SK-N-SH (cell line): ENCODE measurements around the gene MORC2. TPM values are rescaled to one million over a fixed set of nuclear protein-coding genes. Genes with fewer than 3 reads are reported as not detected.

ENCODE experiments used
- CTCF ChIA-PET: fragments of 300-600, 350-600 bp; formaldehyde crosslinking; extraction: SDS; loops from one replicate; lab custom pipeline; 2021; lab: Yijun Ruan, JAX
- POLR2A ChIA-PET: fragments of 350-600 bp; sonication (Branson Sonifier 250); formaldehyde crosslinking; extraction: SDS; loops from one replicate; lab custom pipeline; 2020; ENCODE audit warnings: antibody characterized with exemption, inconsistent platforms; lab: Yijun Ruan, JAX
- DNase-seq: peaks from one replicate; pipeline ENCODE4 v3.0.0; 2012
- H2AFZ ChIP-seq: fragments of 200-600 bp; sonication (generic); 2 replicates; pipeline ENCODE4 v1.8.1; 2016; ENCODE audit warnings: antibody characterized with exemption, mild to moderate bottlenecking, low read depth
- H3F3A ChIP-seq: fragments of 200-600 bp; sonication (generic); replicated peaks from 2 replicates; pipeline ENCODE3; 2016; ENCODE audit warnings: antibody characterized with exemption, mild to moderate bottlenecking; ENCODE audit not compliant: insufficient read depth
- H3K27ac ChIP-seq, 2 experiments: fragments of 200-500 bp in 1 of 2; fragments of 200-600 bp in 1 of 2; sonication (Bioruptor generic) in 1 of 2; sonication (generic), shearing (Covaris generic) in 1 of 2; 2 replicates each; pipeline versions ENCODE4 v1.5.1 to v1.6.1; 2014 to 2016; ENCODE audit warnings: low read depth in 2 of 2, inconsistent platforms in 1 of 2, low read length in 1 of 2, mild to moderate bottlenecking in 1 of 2, mixed read lengths in 1 of 2
- H3K27me3 ChIP-seq: fragments of 200-600 bp; sonication (generic), shearing (Covaris generic); 2 replicates; pipeline ENCODE4 v1.6.1; 2016; ENCODE audit warnings: mixed run types; ENCODE audit not compliant: insufficient read depth
- H3K36me3 ChIP-seq, 2 experiments: fragments of 200-500 bp in 1 of 2; fragments of 200-600 bp in 1 of 2; sonication (Bioruptor generic) in 1 of 2; sonication (generic) in 1 of 2; replicated peaks in 1 of 2; 2 replicates each; pipeline versions ENCODE3 to v1.5.1; 2014 to 2016; ENCODE audit warnings: low read length in 1 of 2, mild to moderate bottlenecking in 1 of 2; ENCODE audit not compliant: insufficient read depth in 2 of 2, control insufficient read depth in 1 of 2
- H3K4me1 ChIP-seq, 2 experiments: fragments of 200-500 bp in 1 of 2; fragments of 200-600 bp in 1 of 2; sonication (Bioruptor generic) in 1 of 2; sonication (generic), shearing (Covaris generic) in 1 of 2; 2 replicates each; pipeline versions ENCODE4 v1.5.1 to v1.6.1; 2014 to 2016; ENCODE audit warnings: low read depth in 1 of 2, low read length in 1 of 2, mixed run types in 1 of 2; ENCODE audit not compliant: insufficient read depth in 2 of 2, control insufficient read depth in 1 of 2
- H3K4me2 ChIP-seq: fragments of 200-600 bp; sonication (generic), shearing (Covaris generic); 2 replicates; pipeline ENCODE4 v1.6.1; 2017; ENCODE audit warnings: mixed run types
- H3K4me3 ChIP-seq, 2 experiments: fragments of 200-500 bp in 1 of 2; fragments of 200-600 bp in 1 of 2; sonication (Bioruptor generic) in 1 of 2; sonication (generic), shearing (Covaris generic) in 1 of 2; 2 replicates each; pipeline versions ENCODE4 v1.5.1 to v1.8.1; 2014 to 2016; ENCODE audit warnings: low read depth in 2 of 2, inconsistent platforms in 1 of 2, low read length in 1 of 2, mild to moderate bottlenecking in 1 of 2, mixed read lengths in 1 of 2, moderate library complexity in 1 of 2
- H3K79me2 ChIP-seq: fragments of 200-600 bp; sonication (generic); 2 replicates; pipeline ENCODE4 v1.8.1; 2017; ENCODE audit warnings: mild to moderate bottlenecking; ENCODE audit not compliant: insufficient read depth
- H3K9ac ChIP-seq: fragments of 200-600 bp; sonication (generic); 2 replicates; pipeline ENCODE4 v1.6.1; 2017; ENCODE audit warnings: mixed run types
- H3K9me2 ChIP-seq: fragments of 200-600 bp; sonication (generic); 2 replicates; pipeline ENCODE4 v1.6.1; 2017; ENCODE audit warnings: mixed run types
- H3K9me3 ChIP-seq: fragments of 200-600 bp; sonication (generic); 2 replicates; pipeline ENCODE4 v1.6.1; 2017; ENCODE audit warnings: mixed run types, mild to moderate bottlenecking, moderate library complexity
- H4K20me1 ChIP-seq: fragments of 200-600 bp; sonication (generic); 2 replicates; pipeline ENCODE4 v1.6.1; 2017; ENCODE audit warnings: mild to moderate bottlenecking, mixed run types; ENCODE audit not compliant: insufficient read depth
- CHD2 ChIP-seq: fragments of 150-350 bp; IDR thresholded peaks from 2 replicates; pipeline ENCODE4 v1.6.1; 2018; ENCODE audit warnings: low read length; ENCODE audit not compliant: partially characterized antibody
- FOXJ3 ChIP-seq: sonication (generic); formaldehyde crosslinking; IDR thresholded peaks from 2 replicates; pipeline ENCODE4 v1.5.1; 2020; ENCODE audit warnings: mild to moderate bottlenecking, missing genetic modification reagents
- FOXM1 ChIP-seq: IDR thresholded peaks from 2 replicates; pipeline ENCODE4 v1.4.0; 2012; ENCODE audit warnings: low read depth, mild to moderate bottlenecking
- GABPA ChIP-seq: IDR thresholded peaks from 2 replicates; pipeline ENCODE4 v1.4.0; 2012; ENCODE audit warnings: low read depth, mild to moderate bottlenecking
- IRF3 ChIP-seq: fragments of 150-350 bp; IDR thresholded peaks from 2 replicates; pipeline ENCODE4 v1.6.1; 2016; ENCODE audit warnings: mild to moderate bottlenecking, low read depth, low read length
- MAX ChIP-seq: IDR thresholded peaks from 2 replicates; pipeline ENCODE4 v1.4.0; 2012; ENCODE audit warnings: low read depth
- MEF2A ChIP-seq: IDR thresholded peaks from 2 replicates; pipeline ENCODE4 v1.4.0; 2012; ENCODE audit warnings: low read depth, borderline replicate concordance
- NFIC ChIP-seq: IDR thresholded peaks from 2 replicates; pipeline ENCODE4 v1.4.0; 2012; ENCODE audit warnings: borderline replicate concordance
- PBX3 ChIP-seq: IDR thresholded peaks from 2 replicates; pipeline ENCODE4; 2012
- POLR2AphosphoS5 ChIP-seq: IDR thresholded peaks from 2 replicates; pipeline ENCODE4 v1.6.1; 2012; ENCODE audit warnings: low read depth, low read length
- RXRA ChIP-seq: IDR thresholded peaks from 2 replicates; pipeline ENCODE4 v1.4.0; 2012; ENCODE audit warnings: low read depth, mild to moderate bottlenecking, borderline replicate concordance
- TAF1 ChIP-seq: IDR thresholded peaks from 2 replicates; pipeline ENCODE4 v1.6.1; 2012; ENCODE audit warnings: low read depth, mild to moderate bottlenecking, low read length, moderate library complexity, borderline replicate concordance
- TCF12 ChIP-seq: IDR thresholded peaks from 2 replicates; pipeline ENCODE4 v1.4.0; 2012
- USF1 ChIP-seq: IDR thresholded peaks from 2 replicates; pipeline ENCODE4 v1.4.0; 2012; ENCODE audit warnings: low read depth, borderline replicate concordance
- USF2 ChIP-seq: fragments of 150-350 bp; IDR thresholded peaks from 2 replicates; pipeline ENCODE4 v1.6.1; 2017; ENCODE audit warnings: antibody characterized with exemption, low read length, low read depth, borderline replicate concordance
- ZBTB33 ChIP-seq: IDR thresholded peaks from 2 replicates; pipeline ENCODE4 v1.4.0; 2012; ENCODE audit warnings: low read depth, borderline replicate concordance
- WGBS: methylation state at CpG from one replicate; pipeline ENCODE4 v1.1.6; 2017; ENCODE audit warnings: low lambda C conversion rate; 5-methylcytosine and 5-hydroxymethylcytosine counted together
- polyA plus RNA-seq, 3 experiments: library from polyadenylated mRNA; depleted of rRNA; stranded (reverse); fragments of >200 nt; gene quantifications; 2 replicates each; pipeline ENCODE4 v1.2.3, GENCODE V29; 2012

The MORC2 gene
- polyA plus RNA-seq, 1 of the 3 experiments (the other 2 are of a cell fraction): 8.3 TPM

- no peak for DNase-seq
- ChIA-PET POLR2A (no interaction called here), CTCF (interaction anchor here (0.8 to 1.9 kb wide), 3 partner anchors 8 to 119 kb away, joined by 3 to 14 read pairs (median 3); no protein-coding TSS in a partner anchor)
- TF ChIP-seq TCF12 (no peak), PBX3 (no peak), MEF2A (no peak), NFIC (no peak), FOXM1 (no peak)
- H3K27me3 ChIP-seq: no peaks in the 10 kb centered on the region
- H3K27ac ChIP-seq: peak overlapping the region in 1 of 2 experiments; percentile 78; a peak in 1 of 4 replicates
- peaks cover 0 to 56% of the 10 kb centered on the region in 2 experiments; a peak in 1 of 4 replicates for H3K4me1 ChIP-seq
- no peaks in the 10 kb centered on the region for H3F3A ChIP-seq
- H4K20me1 ChIP-seq: no peaks in the 10 kb centered on the region
- no peak overlapping the region for H3K9ac ChIP-seq
- H2AFZ ChIP-seq: no peak overlapping the region
- H3K4me3 ChIP-seq: no peak overlapping the region
- H3K9me3 ChIP-seq: no peaks in the 10 kb centered on the region
- H3K36me3 ChIP-seq: no peaks in the 10 kb centered on the region
- H3K79me2 ChIP-seq: no peaks in the 10 kb centered on the region
- WGBS: 82% methylated on average over 5 of the region's 6 CpGs
- H3K4me2 ChIP-seq: no peak overlapping the region
- no peaks in the 10 kb centered on the region for H3K9me2 ChIP-seq
Observed at GRCh38 chr22:30882184-30882717, 86.3 kb downstream of the MORC2 start.

- Histone ChIP-seq H3K9me3 (no peaks in the 10 kb centered on the region), H3K9ac (no peak overlapping the region), H3K79me2 (no peaks in the 10 kb centered on the region), H3F3A (no peaks in the 10 kb centered on the region), H3K4me2 (no peak overlapping the region), H2AFZ (no peak overlapping the region), H4K20me1 (no peaks in the 10 kb centered on the region), H3K9me2 (no peaks in the 10 kb centered on the region), H3K4me1 (peaks cover 0 to 62% of the 10 kb centered on the region in 2 experiments; a peak in 1 of 4 replicates), H3K27ac (peak overlapping the region in 1 of 2 experiments; percentile 78; a peak in 1 of 4 replicates), H3K4me3 (no peak overlapping the region), H3K36me3 (no peaks in the 10 kb centered on the region), H3K27me3 (no peaks in the 10 kb centered on the region)
- DNase-seq: peak; percentile 60
- POLR2A ChIA-PET: no interaction called here
- CTCF ChIA-PET: interaction anchor here (0.8 to 1.9 kb wide), 3 partner anchors 9 to 107 kb away, joined by 3 to 14 read pairs (median 3); no protein-coding TSS in a partner anchor
- WGBS: 82% methylated on average over 7 of the region's 14 CpGs
- TF ChIP-seq MEF2A (no peak), USF1 (no peak), POLR2AphosphoS5 (no peak), MAX (no peak), TCF12 (no peak), IRF3 (no peak), USF2 (no peak), RXRA (no peak), GABPA (no peak), FOXJ3 (CRISPR knock-in tag) (no peak), TAF1 (no peak), CHD2 (no peak), ZBTB33 (no peak)
Observed at GRCh38 chr22:30881361-30882183, 87.0 kb downstream of the MORC2 start.
